Measurements from ENCODE around the gene CHST12.
A peak's percentile ranks its signal among the peaks of the same experiment; 100 is the strongest.
"Not testable (repeated sequence)": the region's sequence is repeated elsewhere in the genome, so short reads cannot be mapped to it uniquely, and the experiment has no call there.

The CHST12 gene

GRCh38 chr7:2378125-2378524, 25.3 kb upstream of the CHST12 start:
- not testable (repeated sequence) for DNase-seq (ENCODE audit: low read depth)

- DNase-seq (ENCODE audit: low read depth), result no peak
Measured at GRCh38 chr7:2379161-2379560, 24.2 kb upstream of the CHST12 start.

GRCh38 chr7:2379821-2380450, 23.5 kb upstream of the CHST12 start:
- no peak for DNase-seq (ENCODE audit: low read depth)

GRCh38 chr7:2380461-2380860, 22.9 kb upstream of the CHST12 start:
- DNase-seq (ENCODE audit: low read depth), result no peak

GRCh38 chr7:2381227-2381626, 22.2 kb upstream of the CHST12 start:
- no peak for DNase-seq (ENCODE audit: low read depth)

- DNase-seq (ENCODE audit: low read depth), result no peak
Measured at GRCh38 chr7:2381881-2382509, 21.4 kb upstream of the CHST12 start.

GRCh38 chr7:2383543-2384274, 19.7 kb upstream of the CHST12 start:
- no peak for DNase-seq (ENCODE audit: low read depth)

- no peak for DNase-seq (ENCODE audit: low read depth)
Measured at GRCh38 chr7:2384354-2385243, 18.8 kb upstream of the CHST12 start.

GRCh38 chr7:2386122-2386521, 17.3 kb upstream of the CHST12 start:
- not testable (repeated sequence) for DNase-seq (ENCODE audit: low read depth)

- DNase-seq (ENCODE audit: low read depth), result no peak
Measured at GRCh38 chr7:2386964-2387669, 16.3 kb upstream of the CHST12 start.

- no peak for DNase-seq (ENCODE audit: low read depth)
Measured at GRCh38 chr7:2387897-2388636, 15.3 kb upstream of the CHST12 start.

- DNase-seq (ENCODE audit: low read depth), result no peak
Measured at GRCh38 chr7:2388637-2388954, 14.8 kb upstream of the CHST12 start.

GRCh38 chr7:2390020-2390816, 13.2 kb upstream of the CHST12 start:
- not testable (repeated sequence) for DNase-seq (ENCODE audit: low read depth)

- no peak for DNase-seq (ENCODE audit: low read depth)
Measured at GRCh38 chr7:2393706-2394105, 9.7 kb upstream of the CHST12 start.

GRCh38 chr7:2394566-2395082, 8.8 kb upstream of the CHST12 start:
- no peak for DNase-seq (ENCODE audit: low read depth)

GRCh38 chr7:2398506-2398905, 4.9 kb upstream of the CHST12 start:
- no peak for DNase-seq (ENCODE audit: low read depth)

GRCh38 chr7:2399848-2400587, 3.4 kb upstream of the CHST12 start:
- peak; percentile 79 for DNase-seq (ENCODE audit: low read depth)

GRCh38 chr7:2402687-2403013, 761 bp upstream of the CHST12 start:
- DNase-seq (ENCODE audit: low read depth), result no peak

All from non-pigmented ciliary epithelial cell (primary cell).